GM10266 (cell line): ENCODE results near the gene SYNPO2.

Source experiments
- DNase-seq: peaks from one replicate; pipeline ENCODE4 v3.0.0; 2012; ENCODE audit errors: extremely low spot score
- CTCF ChIP-seq: IDR thresholded peaks from 2 replicates; pipeline ENCODE4 v1.5.1; 2012; ENCODE audit warnings: mild to moderate bottlenecking, low read depth; ENCODE audit not compliant: control insufficient read depth, insufficient read depth; ENCODE audit errors: missing control alignments

Gene SYNPO2

GRCh38 chr4:118983293-118983692 is 94.6 kb downstream of the SYNPO2 start:
- no peak for TF ChIP-seq CTCF
- no peak for DNase-seq

- no peak for TF ChIP-seq CTCF
- DNase-seq = no peak
Observed at GRCh38 chr4:118983831-118984230, 95.2 kb downstream of the SYNPO2 start.

DNA sequence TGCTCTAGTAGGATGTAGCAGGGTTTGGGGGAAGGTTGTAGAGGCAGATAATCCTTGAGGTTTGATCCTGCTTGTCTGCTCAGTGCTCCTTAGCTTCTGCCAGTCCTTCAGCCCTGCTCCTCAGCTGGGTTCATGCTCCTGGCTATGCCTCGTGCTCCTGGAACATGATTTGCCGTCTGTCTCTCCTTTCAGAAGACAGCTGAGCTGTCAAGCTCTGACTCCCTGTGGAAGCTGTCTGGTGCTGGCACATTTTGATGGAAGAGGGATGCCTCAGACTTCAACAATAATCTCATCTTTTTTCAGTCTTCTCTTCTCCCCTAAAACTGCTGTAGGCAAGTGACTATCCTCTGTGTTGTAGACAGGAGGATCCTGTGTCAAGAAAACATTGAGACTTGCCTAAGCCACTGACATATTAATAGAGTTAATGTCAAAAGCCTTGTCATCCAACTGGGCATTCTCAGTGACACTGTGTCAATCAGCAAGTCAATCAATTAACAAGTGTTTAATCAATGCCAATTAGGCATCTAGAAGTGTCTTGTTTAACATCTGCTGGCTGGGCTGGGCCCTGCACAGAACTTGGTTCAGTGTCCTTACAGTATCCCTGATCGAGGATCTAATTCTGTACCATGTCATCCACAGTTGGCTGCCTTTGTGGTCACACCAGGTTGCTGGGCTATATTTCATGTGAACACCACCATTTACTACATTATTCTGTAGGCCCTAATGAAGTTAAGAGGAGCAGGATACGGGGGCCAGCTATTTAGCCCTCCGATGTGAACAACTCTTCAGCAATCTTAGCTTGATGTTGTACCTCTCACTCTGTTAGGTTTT is 96.7 kb downstream of the SYNPO2 start:
- no peak for TF ChIP-seq CTCF
- DNase-seq = no peak

GRCh38 chr4:118987959-118988634 is 99.4 kb downstream of the SYNPO2 start:
- no peak for TF ChIP-seq CTCF
- no peak for DNase-seq

DNA sequence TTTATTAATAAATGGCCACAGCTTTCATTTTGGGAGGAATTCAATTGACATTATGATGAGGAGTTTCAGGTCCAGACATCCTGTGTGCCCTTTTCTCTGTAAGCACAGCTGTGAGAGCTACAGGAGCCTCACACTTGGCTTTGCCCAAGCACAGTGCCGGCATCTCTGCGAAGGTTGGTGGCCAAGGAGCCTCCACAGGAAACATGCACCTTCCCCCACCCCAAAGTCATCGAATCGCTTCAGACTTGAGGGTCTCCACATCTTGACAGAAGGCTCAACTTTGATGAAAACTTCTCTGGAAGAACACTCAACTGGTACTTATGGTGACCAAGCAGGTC is 100.0 kb downstream of the SYNPO2 start:
- no peak for DNase-seq
- no peak for TF ChIP-seq CTCF

- no peak for TF ChIP-seq CTCF
- DNase-seq = no peak
Observed at GRCh38 chr4:118989098-118990080, 100.7 kb downstream of the SYNPO2 start.
